ENCODE measurements around the gene DDB1.
A peak's percentile ranks its signal among the peaks of the same experiment; 100 is the strongest.

The DDB1 gene

DNA sequence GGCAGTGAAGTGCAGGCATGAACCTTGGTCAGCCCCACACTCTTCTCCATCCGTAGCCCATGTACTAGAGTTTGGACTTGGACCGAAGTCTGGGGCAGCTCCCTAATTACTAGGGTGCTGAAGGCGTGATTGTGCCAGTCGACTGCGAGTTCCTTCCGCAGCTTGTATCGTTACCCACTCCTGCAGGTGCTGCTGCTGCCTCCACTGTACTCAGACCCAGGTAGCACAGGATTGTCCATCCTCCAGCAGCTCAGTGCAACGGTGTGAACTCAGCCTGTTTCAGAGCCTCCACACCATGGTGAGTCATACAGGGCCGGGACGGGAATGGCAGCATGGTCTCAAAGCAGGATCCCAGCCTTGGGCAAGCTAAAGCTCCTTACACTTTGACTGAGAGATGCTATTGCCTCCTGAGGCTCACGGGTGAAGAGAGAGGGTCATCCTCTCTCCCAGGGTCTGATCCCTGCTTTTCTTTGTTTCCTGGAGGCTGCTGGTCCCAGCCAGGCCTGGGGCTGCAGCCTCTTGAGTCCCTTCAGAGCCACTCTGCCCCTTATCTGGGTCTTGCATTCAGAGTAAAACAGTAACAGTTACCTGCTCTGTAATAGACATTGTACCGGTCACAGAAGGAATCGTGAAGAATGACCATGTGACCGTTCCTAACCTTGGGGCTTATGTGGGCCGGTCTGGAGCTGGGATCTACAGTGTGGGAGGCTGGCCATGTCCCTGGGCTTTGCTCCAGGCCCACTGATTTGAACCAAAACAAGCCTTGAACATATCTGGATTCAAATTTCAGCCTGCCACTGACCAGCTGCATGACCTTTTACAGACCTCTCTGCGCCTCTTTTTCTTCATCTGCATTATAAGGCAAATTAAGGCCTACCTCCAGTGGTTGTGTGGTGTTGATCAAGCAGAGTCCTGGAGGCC, 1.8 kb upstream of the DDB1 start:
- no peak for DNase-seq

DNA sequence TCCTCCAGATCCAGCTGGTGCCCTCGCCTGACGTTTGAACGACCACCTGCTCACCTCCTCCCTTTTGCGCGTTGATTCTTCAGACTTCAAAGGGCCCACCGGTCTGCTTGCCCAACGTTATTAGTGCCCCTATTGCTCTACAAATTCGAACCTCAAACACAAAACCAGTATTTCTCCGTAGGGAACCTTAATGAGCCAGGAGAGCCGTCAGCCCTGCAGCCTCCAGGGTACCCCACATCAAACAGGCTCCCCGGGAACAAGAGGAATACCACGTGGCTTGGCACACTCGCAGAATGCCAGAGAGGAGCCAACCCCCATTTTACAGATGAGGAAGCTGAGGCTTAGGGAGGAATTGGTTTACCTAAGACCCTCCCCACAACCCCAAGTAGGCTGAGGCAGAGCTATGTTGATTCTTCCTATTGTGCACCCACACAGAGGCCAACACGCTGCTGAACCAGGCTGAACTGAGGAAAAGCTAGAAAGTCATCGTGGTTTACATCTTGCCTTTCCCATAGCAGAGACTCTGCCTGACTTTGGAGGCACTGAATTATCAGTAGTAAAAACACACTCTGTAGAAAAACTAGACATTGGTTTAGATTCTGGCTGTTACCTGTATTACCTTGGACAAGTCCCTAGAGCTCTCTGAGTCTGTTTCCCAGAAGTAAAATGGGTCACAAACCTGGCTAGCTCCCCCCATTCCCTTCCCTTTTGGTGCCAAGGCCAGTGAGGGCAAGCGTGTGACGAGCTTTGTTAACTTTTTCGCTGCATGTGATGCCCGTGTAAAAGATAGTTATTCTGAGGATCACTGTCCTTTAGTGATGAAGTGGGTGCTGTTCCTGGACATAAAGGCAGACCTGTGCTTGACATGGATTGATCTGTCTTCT, 887 bp upstream of the DDB1 start:
- no peak for DNase-seq

DNA sequence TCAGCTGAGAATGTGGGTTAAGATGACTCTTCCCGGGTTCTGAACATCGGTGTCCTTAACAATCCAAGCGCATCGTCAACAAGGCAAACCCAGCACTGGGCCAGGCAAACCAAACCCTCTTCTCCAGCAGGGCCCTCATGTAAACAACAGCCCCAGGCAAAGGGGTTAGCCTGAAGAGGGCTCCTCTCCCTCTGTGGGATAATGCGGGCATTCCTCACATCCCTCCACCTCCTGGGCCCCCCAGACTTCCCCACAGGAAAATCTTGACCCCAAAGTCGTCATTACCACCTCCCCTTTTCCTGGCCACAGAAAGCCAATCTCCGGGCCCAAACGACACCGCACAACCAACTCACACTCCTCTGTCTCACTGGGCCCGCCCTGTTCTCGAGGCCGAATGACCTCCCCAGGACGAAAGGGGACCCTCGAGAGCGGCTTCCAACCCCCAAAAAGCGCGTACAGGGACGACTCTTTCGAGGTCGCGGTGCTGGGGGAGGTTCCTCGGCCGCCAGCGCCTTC, 566 bp downstream of the DDB1 start:
- no peak for DNase-seq

DNA sequence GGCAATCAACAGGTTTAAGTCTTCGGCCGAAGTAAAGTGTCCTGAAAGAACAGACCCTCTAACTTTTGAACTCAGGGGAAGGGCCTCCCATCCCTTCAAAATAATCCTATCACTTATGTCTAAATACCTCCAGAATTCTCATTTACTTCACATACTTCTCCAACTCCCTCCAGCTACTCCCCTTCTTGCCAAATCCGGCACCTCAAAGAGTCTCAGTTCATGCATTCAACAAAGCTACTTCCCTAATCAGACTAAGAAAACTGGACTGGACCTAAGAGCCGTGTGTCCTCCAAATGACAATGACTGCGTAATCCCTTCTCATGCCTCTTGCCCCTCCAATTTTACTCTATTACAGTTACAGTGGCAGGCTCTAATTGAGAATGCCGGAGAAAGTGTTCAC, 1.3 kb downstream of the DDB1 start:
- no peak for DNase-seq

DNA sequence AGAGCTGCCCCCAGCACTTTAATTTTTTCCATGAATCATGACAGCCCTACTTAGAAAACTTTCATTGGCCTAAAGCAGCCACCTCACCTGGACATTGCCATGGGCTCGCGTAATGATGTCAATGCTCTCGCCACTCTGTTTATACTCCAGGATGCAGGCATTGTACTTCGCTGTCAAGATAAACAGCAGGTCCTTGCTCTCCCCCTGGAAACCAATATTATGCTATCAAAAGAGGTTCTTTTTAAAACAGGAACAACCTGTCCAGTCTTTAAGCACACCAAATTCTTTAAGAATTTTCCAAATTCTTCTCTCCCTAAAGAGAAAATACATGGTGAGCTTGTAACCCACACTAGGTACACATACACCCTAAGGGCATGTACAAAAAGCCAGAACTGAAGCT, 3.0 kb downstream of the DDB1 start:
- DNase-seq, result no peak

DNA sequence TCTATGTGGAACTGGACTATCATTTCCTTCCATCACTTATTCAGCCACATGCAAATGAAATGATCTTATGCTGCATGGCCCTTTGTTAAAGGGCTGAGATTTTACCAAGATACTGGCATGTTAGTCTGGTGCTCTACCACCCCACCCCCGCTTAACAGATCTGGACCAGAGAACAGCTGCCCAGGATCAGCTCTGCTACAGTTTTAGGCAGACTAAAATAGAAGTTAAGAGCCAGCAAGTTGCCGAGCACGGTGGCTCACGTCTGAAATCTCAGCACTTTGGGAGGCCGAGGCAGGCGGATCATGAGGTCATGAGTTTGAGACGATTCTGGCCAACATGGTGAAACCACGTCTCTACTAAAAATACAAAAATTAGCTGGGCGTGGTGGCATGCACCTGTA, 4.6 kb downstream of the DDB1 start:
- DNase-seq, result no peak

DNA sequence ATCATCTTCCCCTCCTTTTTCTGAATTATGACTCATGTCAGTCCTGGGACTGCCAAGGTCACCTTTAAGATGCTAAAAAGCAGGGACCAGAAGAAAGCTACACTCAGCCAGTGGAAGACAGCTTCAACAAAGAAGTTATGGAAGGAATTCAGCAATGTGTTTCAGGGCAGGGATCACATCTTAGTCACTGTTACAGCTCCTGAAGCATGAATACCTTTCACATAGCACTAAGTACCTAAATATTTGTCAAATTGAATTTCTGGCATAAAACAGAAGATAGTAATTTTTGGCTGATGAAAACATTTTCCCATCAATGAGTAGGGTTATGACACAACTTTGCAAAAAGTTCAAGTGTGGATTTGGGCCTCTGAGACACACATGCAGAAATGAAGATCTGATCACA, 5.2 kb downstream of the DDB1 start:
- no peak for DNase-seq

DNA sequence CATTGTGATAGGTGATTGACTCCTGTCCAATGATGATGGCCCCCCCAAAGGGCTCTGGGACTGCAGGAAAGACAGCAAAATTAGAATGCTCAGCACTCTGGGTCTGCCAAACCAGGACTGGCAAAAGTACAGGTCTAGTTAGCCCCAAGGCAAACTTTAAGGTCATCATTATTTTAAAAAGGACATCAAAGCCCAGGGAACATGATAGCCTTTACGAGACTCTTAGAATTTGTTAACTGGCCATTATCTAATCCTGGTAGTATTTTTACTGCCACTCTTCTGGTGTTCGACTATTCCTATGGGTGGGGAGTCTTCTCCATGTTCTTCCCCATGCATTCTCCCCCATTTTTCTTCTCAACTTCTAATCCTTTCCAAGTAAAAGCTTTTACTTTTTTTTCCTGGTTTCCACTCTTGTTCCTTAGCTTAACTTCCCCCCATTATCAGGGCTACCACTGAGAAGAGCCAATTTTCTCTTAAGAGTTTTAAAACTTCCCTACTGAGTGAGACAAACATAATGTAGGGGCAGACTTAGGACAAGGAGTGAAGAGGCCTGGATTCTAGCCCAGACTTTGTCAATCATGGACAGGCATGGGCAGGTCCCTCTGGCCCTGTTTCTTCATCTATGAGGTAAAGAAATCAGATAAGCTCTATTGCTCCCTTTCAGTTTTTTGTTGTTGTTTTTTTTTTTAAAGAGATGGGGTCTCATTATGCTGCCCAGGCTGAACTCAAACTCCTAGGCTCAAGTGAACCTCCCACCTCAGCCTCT, 7.1 kb downstream of the DDB1 start:
- DNase-seq, result no peak

DNA sequence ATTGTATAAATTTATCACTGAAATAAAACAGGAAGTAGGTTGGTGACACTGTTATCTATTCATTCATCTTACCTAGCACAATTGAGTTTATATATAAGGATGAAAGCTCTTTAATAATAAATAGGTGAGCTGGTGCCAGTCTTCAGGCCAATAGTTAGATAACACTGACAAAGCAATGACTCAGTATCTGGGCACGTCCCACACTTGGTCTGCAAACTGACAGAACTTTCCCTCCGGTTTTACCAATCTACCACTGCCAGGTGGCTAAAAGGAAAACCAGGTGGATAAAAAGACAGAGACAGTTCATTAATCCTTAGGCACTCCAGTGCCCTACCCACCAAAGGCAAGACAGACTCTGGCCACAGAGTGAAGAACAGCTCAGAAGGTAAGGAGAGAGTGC, 17.6 kb downstream of the DDB1 start:
- DNase-seq, result no peak

DNA sequence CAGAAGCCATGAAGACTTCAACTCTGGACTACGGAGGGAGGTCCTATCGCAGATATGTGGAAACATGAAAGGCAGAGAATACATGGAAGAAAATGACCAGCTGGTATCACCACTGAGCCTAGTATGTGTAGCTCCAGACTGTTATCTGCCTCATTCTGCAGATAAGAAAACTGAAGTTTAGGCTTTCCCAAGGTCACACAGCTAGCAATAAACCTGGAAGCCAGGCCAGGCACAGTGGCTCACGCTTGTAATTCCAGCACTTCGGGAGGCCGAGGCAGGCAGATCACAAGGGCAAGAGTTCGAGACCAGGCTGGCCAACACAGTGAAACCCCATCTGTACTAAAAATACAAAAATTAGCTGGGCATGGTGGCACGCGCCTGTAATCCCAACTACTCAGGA, 22.2 kb downstream of the DDB1 start:
- no peak for DNase-seq

DNA sequence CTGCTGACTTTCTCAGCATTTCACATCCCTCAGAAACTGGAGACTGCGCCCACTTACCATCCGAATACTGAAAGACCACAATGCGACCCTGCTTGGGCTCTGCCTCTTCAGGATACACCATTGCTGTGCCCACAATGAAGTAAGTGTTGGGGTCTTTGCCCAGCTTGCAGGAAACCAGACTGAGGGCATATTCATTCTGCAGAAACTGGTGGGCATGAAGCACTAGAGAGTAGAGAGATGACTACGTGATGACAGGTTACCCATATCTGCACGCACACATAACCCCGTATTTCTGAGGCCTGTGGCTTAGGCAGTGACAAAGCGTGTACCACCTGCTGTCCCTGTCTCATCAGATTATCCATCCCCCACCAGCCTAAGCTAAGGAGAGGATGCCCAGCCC, 23.2 kb downstream of the DDB1 start:
- DNase-seq, result no peak

DNA sequence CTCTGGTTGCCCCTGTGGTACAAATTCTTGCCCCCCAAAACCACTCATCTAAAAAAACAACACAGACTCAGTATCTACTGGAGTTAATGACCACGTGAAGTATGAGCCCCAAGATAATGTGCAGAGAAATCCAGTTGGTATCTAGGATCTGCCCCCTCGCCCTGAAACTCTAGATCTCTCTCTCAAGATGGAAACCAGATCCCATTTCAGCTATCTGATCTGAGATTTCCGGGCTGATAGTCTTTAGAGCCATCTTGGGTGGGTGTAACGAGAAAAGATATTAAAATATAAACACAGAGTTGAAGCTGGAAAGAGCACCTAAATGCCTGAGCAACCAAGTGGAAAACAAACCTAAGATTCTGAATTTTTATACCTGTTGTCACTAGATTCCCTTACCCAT, 23.8 kb downstream of the DDB1 start:
- no peak for DNase-seq

DNA sequence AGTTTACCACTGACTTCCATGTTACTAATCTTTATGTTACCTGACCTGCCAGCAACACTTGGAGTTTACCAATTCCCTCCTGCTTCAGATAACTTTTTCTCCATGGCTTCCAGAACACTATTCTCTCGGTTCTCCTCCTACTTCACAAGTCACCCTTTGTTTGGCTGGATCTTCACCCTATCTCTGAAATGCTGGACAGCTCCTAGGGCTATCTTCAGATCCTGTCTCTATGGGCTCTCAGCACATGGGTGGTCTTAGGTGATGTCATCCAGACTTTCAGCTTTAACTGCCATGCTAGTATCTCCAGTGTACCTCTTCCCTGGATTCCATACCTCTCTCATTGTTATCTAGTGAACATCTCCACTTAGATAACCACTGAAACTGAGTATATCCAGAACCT, 25.6 kb downstream of the DDB1 start:
- no peak for DNase-seq

DNA sequence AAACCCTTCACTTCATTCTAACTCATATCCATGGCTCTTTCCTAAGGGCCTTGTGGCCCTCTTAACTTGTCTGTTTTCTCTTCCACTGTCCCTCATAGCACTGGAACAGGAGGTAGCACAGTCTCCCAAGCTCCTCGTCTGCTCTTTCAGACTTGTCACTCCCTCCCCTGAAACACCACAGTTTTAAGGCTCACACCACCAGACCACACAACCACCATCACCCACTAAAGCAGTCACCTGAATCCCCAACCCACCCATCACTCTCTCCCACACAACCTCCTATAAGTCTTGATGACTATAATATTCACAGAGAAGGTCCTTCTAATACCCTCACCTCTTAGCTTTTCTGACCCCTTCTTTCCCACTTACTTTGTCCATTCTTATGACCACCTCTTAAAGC, 26.7 kb downstream of the DDB1 start:
- no peak for DNase-seq

DNA sequence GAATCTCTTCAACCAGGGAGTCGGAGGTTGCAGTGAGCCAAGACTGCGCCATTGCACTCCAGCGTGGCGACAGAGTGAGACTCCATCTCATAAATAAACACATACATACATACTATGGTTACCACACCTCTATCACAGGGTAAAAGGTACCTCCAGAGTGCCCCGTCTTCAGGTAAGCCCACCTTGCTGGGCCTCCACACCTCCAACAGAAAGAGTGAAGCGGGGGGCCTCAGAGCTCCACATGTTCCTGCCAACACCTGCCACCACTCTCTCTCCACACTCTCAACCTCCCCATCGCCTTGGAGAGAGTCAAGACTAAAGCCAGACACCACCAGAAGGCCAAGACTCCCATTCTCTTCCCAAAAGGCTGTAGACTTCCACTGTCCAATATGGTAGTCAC, 27.5 kb downstream of the DDB1 start:
- DNase-seq, result no peak

DNA sequence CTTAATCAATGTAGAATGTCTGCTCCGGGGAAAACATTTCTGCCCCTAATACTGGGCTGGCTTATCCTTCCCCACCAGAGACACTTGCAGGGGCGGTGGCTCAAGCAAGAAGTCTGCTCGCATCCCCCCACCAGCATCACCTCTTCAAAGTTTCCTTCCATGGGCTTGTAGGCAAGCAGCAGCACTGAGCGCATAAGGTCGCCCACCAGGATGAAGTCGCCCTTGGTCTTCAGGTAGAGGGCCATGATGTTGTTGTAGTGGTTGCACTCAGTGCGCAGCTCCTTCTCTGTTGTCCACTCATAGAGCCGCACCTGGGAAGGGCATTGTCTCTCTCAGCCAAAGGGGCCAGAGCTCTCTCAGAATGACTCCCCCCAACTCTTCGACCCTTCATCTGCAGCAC, 29.2 kb downstream of the DDB1 start:
- DNase-seq, result no peak

DNA sequence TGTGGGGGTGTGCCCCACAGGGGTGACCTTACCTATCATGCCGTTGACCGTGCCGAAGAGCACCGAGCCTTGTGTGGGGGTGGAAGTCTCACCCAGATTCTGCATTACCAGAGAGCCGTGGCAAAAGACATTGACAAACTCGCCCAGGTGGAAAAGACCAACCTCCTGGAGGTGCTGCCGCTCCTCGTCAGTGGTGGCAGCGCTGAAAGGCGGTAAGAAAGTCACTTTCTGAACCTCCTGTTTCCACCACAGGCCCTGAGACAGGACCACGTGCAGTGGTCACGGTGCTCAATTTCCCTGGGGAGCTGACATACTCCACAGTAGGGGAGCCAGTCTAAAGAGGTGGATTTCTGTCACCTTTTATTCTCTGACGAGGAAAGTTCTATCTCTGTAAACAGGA, 30.4 kb downstream of the DDB1 start:
- DNase-seq, result no peak

DNA sequence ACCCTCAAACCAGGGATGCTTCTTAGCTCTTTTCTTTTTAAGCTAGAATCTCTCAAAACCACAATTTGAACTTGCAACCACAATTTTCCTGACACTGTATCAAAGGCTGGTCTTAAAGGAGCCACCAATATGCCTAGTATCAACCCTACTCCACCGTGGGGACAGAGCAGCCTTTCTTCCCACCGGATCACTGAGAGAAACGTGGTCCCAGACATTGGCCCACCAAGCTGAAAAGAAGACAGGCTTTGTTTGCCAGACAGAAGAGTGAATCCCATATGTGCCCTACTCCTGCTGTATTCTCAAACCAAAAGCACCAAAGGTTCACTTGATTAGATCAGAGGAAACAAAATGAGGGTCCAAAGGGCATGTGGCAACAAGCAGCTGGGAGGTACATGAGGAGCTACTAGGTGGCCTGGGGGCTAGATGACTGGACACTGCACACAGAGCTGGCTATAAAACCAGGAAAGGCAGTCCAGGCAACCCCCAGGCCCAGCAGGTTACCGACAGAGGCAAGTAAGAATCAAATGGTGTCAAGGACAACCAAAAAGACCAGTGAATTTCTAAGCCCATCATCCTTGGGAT, 34.2 kb downstream of the DDB1 start:
- no peak for DNase-seq

DNA sequence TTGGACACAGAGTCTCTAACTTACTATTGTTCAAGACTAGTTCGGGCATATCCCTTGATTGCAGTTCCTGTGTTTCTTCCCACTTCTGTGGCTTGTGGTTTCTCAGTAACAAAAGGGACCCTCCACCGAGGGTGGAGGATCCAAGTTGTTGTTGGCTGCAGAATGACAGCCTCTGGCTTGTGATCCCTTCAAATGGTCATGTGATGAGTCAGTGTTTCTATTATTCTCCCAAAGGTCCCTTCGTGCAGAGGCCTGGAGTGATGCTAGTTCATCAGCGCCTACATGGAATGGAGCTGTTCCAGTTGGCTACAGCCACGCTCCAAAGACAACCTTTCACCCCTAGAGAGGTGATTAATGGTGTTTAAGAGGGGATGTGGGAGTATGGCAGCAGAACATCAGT, 35.2 kb downstream of the DDB1 start:
- no peak for DNase-seq

DNA sequence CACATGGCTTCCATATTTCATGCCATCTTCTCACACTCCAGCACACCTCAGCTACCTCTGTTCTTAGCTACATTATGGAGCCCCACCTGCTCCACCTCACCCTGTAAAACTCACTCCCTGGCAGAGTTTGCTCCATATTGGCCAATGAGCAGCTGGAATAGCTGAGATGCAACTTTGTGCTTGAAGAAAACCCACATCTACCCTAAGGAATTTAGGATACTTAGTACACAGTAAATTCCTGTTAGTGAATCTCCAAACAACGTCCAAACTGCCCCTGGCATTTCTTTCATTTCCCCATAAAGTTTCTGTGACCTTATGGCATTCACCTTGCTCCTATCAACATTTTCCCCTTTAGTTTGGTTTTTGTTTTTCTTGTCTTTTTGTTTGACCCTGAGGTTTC, 35.6 kb downstream of the DDB1 start:
- no peak for DNase-seq

DNA sequence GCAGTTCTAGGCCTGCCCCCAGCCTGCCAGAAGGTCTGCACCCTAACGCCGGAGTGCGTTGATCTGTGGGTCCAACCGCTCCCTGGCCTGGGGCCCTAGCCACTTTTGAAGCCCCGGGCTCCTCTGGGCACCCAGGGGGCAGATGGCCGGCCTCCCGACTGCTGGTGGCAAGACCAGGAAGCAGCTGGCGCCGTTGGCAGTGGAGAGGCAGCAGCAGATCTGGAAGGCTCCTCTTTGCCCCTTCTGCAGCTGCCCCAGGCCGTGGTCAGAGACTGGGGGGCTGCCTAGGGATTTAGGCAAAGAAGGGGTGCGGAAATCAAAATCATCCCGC, 37.3 kb downstream of the DDB1 start:
- no peak for DNase-seq

DNA sequence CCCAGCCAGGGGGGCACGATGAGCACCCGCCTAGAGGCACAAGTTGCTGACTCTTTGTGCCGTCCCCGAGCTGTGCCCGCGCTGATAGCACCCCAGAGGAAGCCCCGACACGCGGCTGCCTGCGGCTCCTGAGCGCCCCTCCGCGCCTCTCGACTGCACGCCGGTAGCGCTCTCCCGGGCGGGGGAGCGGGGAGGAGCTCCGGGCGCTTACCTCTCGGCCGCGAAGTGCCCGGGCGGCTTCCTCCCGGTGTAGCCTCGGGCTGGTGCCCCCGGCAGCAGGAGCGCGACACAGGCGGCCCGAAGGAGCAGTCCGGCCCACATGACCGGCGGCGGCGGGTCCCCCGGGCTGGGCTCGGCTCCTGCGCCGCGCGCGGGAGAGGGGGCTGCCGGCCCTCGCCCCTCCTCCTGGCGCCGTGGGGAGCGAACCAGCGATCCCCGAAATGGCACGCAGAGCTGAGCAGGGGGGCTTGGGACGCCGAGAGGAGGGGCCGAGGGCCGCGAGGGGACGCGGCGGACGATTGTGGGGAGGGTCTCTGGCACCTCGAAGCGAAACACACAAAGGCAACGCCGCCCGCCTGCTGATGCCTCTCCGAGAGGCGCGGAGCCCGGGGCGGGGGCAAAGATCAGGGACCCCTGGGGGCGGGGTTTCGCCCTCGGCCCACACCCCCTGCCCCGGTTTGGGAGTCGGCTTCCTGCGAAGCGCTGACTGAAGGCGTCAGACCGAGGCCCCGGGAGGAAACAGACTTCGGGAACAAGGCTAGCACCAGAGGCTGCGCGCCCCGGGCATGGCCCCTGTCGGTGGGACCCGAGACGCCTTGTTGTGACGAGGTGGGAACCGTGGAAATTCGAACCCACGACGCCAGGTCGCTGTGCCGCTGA, 37.9 kb downstream of the DDB1 start, which contains the start of gene VWCE:
TSS of gene VWCE (minus strand) at position 600 of the 879 bp plus-strand sequence. CDS start at position 321, 279 bp downstream.
- peak; percentile 70 for DNase-seq
